AG09309 (cell line): Measurements from ENCODE around the gene CAMK1.
A peak's percentile ranks its signal among the peaks of the same experiment; 100 is the strongest.

ENCODE experiments used
- DNase-seq: peaks from one replicate; pipeline ENCODE4 v3.0.0-alpha.2; 2010; ENCODE audit warnings: low read depth
- H3K4me3 ChIP-seq: 2 replicates; pipeline ENCODE4 v1.5.1; 2011; ENCODE audit warnings: mild to moderate bottlenecking, low read depth, low read length, moderate library complexity; ENCODE audit not compliant: control insufficient read depth
- CTCF ChIP-seq: IDR thresholded peaks from 2 replicates; pipeline ENCODE4 v1.5.1; 2011; ENCODE audit warnings: mild to moderate bottlenecking, low read depth, low read length, inconsistent platforms; ENCODE audit not compliant: insufficient read depth, control insufficient read depth; ENCODE audit errors: missing control alignments

Gene CAMK1

GRCh38 chr3:9717563-9717962 is 52.2 kb downstream of the CAMK1 start:
- TF ChIP-seq CTCF: no peak
- H3K4me3 ChIP-seq: no peak overlapping the region
- no peak for DNase-seq

GRCh38 chr3:9716801-9717555 is 52.8 kb downstream of the CAMK1 start:
- no peak for DNase-seq
- TF ChIP-seq CTCF: no peak
- no peak overlapping the region for H3K4me3 ChIP-seq

- no peak overlapping the region for H3K4me3 ChIP-seq
- peak; percentile 98 for TF ChIP-seq CTCF
- peak; percentile 79 for DNase-seq
Measured at GRCh38 chr3:9715764-9716437, 53.8 kb downstream of the CAMK1 start.

GRCh38 chr3:9715136-9715535 is 54.6 kb downstream of the CAMK1 start:
- no peak for DNase-seq
- TF ChIP-seq CTCF: no peak
- no peak overlapping the region for H3K4me3 ChIP-seq

GRCh38 chr3:9713142-9713541 is 56.6 kb downstream of the CAMK1 start:
- no peak for DNase-seq
- no peak for TF ChIP-seq CTCF
- no peak overlapping the region for H3K4me3 ChIP-seq

GRCh38 chr3:9712415-9712814 is 57.3 kb downstream of the CAMK1 start:
- TF ChIP-seq CTCF: no peak

More at GRCh38 chr3:9712415-9712814, 57.3 kb downstream of the CAMK1 start:
- no peak for DNase-seq
- H3K4me3 ChIP-seq: no peak overlapping the region
